HS-5 (cell line): ENCODE measurements around the gene CFAP298.

Experiments used
- DNase-seq: peaks from one replicate; pipeline ENCODE4 v3.0.0-alpha.2; 2012; ENCODE audit warnings: low read depth

CFAP298 gene

GRCh38 chr21:32599091-32599490 lies 13.1 kb downstream of the CFAP298 start:
- no peak for DNase-seq

- DNase-seq = peak; percentile 93
Measured at GRCh38 chr21:32597205-32597604, 15.0 kb downstream of the CFAP298 start.

GRCh38 chr21:32595431-32595830 lies 16.7 kb downstream of the CFAP298 start:
- no peak for DNase-seq

GRCh38 chr21:32593690-32594089 lies 18.5 kb downstream of the CFAP298 start:
- no peak for DNase-seq

GRCh38 chr21:32592929-32593502 lies 19.2 kb downstream of the CFAP298 start:
- DNase-seq = no peak

- no peak for DNase-seq
Measured at GRCh38 chr21:32590130-32590529, 22.0 kb downstream of the CFAP298 start.

- no peak for DNase-seq
Measured at GRCh38 chr21:32587651-32588050, 24.5 kb downstream of the CFAP298 start.

- DNase-seq = no peak
Measured at GRCh38 chr21:32587120-32587519, 25.1 kb downstream of the CFAP298 start.

GRCh38 chr21:32585970-32586369 lies 26.2 kb downstream of the CFAP298 start:
- DNase-seq = no peak

GRCh38 chr21:32585042-32585710 lies 27.0 kb downstream of the CFAP298 start, which contains the start of gene TCP10L:
TCP10L (minus strand) TSS chr21:32585523; CDS start chr21:32584304, 1,219 bp downstream.
- DNase-seq = no peak

- DNase-seq = no peak
Measured at GRCh38 chr21:32584472-32584871, 27.7 kb downstream of the CFAP298 start.

GRCh38 chr21:32581732-32582131 lies 30.4 kb downstream of the CFAP298 start:
- no peak for DNase-seq

GRCh38 chr21:32580949-32581348 lies 31.2 kb downstream of the CFAP298 start:
- no peak for DNase-seq

- no peak for DNase-seq
Measured at GRCh38 chr21:32578107-32578691, 34.0 kb downstream of the CFAP298 start.

- DNase-seq = no peak
Measured at GRCh38 chr21:32576011-32576410, 36.2 kb downstream of the CFAP298 start.

GRCh38 chr21:32574946-32575925 lies 36.9 kb downstream of the CFAP298 start:
- no peak for DNase-seq

GRCh38 chr21:32572574-32573420 lies 39.4 kb downstream of the CFAP298 start:
- no peak for DNase-seq

GRCh38 chr21:32570456-32570855 lies 41.7 kb downstream of the CFAP298 start:
- DNase-seq = no peak

GRCh38 chr21:32569261-32570230 lies 42.6 kb downstream of the CFAP298 start:
- no peak for DNase-seq

- DNase-seq = no peak
Measured at GRCh38 chr21:32567626-32568025, 44.6 kb downstream of the CFAP298 start.
